ENCODE results near the gene ARFGEF3. TPM values are rescaled to one million over a fixed set of nuclear protein-coding genes. Genes with fewer than 3 reads are reported as not detected.
"Not testable (repeated sequence)": the region's sequence is repeated elsewhere in the genome, so short reads cannot be mapped to it uniquely, and the experiment has no call there.

Gene ARFGEF3
- total and polyA plus RNA-seq, 7 donors: 1.5 to 5.2 (median 3.5) TPM

DNA sequence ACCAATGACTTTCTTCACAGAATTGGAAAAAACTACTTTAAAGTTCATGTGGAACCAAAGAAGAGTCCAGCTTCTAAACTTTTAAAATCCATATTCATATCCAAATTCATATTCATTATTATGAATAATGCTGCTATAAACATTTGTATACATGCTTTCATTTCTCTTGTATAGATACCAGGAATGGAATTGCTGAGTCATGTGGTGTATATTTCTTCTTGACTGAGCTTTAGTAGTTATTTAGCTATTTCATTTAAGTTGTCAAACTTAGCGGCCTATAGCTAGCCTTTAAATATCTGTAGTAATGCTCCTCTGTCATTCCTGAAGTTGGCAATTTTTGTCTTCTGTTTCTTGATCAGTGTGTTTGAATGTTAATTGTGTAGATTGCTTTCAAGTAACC lies 196.2 kb downstream of the ARFGEF3 start:
- Histone ChIP-seq H3K4me3 (no peak overlapping the region), H3K27ac (no peak overlapping the region), H3K4me1 (no peaks in the 10 kb centered on the region), H3K9me3 (no peaks in the 10 kb centered on the region), H3K36me3 (no peaks in the 10 kb centered on the region), H3K27me3 (no peaks in the 10 kb centered on the region)
- no peak for DNase-seq
- TF ChIP-seq EP300 (IDR thresholded peaks at IDR 0.05) (no peak), POLR2AphosphoS5 (IDR thresholded peaks at IDR 0.05) (no peak), POLR2A (IDR thresholded peaks at IDR 0.05) (no peak)
- TF ChIP-seq, protein P1, sequence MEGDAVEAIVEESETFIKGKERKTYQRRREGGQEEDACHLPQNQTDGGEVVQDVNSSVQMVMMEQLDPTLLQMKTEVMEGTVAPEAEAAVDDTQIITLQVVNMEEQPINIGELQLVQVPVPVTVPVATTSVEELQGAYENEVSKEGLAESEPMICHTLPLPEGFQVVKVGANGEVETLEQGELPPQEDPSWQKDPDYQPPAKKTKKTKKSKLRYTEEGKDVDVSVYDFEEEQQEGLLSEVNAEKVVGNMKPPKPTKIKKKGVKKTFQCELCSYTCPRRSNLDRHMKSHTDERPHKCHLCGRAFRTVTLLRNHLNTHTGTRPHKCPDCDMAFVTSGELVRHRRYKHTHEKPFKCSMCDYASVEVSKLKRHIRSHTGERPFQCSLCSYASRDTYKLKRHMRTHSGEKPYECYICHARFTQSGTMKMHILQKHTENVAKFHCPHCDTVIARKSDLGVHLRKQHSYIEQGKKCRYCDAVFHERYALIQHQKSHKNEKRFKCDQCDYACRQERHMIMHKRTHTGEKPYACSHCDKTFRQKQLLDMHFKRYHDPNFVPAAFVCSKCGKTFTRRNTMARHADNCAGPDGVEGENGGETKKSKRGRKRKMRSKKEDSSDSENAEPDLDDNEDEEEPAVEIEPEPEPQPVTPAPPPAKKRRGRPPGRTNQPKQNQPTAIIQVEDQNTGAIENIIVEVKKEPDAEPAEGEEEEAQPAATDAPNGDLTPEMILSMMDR (IDR thresholded peaks at IDR 0.05): no peak
- intact Hi-C loops (cut with DNase I): no loop called here
- 91 to 100% methylated on average over 1 of the region's 1 CpG for WGBS, 2 donors

DNA sequence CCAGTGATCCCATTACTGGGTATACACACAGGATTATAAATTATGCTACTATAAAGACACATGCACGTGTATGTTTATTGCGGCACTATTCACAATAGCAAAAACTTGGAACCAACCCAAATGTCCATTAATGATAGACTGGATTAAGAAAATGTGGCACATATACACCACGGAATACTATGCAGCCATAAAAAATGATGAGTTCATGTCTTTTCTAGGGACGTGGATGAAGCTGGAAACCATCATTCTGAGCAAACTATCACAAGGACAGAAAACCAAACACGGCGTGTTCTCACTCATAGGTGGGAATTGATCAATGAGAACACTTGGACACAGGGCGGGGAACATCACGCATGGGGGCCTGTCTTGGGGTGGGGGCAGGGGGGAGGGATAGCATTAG lies 206.9 kb downstream of the ARFGEF3 start:
- DNase-seq; H3K27ac ChIP-seq; H3K4me3 ChIP-seq; H3K9me3 ChIP-seq; H3K4me1 ChIP-seq; intact Hi-C loops (cut with DNase I); H3K36me3 ChIP-seq; H3K27me3 ChIP-seq: not testable (repeated sequence)
- WGBS, 2 donors: 86 to 92% methylated on average over 8 of the region's 8 CpGs

DNA sequence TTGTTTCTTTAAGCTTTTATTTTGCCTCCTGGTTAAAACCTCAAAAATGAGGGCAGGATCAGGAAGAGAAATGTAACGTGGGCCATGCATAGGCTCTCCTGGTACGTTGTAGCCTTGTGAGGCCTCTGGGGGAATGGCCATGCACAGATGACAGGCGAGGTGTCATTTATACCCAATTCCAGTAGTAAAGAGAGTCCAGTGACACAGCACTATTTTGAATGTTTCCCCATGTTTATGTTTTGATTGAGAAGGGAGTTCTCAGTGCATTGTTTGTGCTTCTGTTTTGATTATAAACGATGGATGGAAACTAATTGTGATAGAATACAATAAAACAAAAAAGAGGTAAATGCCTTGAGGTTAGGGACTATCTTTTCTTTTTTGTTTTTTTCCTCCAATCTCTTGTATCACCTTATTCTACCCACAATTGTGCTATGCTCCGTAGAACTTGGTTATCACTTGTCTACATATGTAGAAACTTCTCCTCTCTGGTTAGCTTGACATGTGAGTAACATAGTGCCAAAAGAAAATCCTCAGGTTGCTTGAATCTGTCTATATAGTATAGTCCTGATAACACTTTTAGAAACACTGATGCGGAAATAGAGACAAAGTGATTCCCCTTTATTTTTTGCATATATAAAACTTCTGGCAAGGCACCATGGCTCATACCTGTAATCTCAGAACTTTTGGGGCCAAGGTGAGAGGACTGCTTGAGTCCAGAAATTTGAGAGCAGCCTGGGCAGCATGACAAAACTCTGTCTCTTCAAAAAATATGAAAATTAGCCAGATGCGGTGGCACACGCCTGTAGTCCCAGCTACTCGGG lies 209.1 kb downstream of the ARFGEF3 start:
- no peaks in the 10 kb centered on the region for H3K36me3 ChIP-seq
- TF ChIP-seq POLR2A (IDR thresholded peaks at IDR 0.05) (no peak), EP300 (IDR thresholded peaks at IDR 0.05) (no peak), POLR2AphosphoS5 (IDR thresholded peaks at IDR 0.05) (no peak)
- TF ChIP-seq, protein P1 (IDR thresholded peaks at IDR 0.05): no peak
- intact Hi-C loops (cut with DNase I): no loop called here
- no peak overlapping the region for H3K27ac ChIP-seq
- no peaks in the 10 kb centered on the region for H3K4me1 ChIP-seq
- no peaks in the 10 kb centered on the region for H3K27me3 ChIP-seq
- no peak overlapping the region for H3K4me3 ChIP-seq
- no peaks in the 10 kb centered on the region for H3K9me3 ChIP-seq
- DNase-seq: no peak
- 79 to 84% methylated on average over 9 of the region's 9 CpGs for WGBS, 2 donors

DNA sequence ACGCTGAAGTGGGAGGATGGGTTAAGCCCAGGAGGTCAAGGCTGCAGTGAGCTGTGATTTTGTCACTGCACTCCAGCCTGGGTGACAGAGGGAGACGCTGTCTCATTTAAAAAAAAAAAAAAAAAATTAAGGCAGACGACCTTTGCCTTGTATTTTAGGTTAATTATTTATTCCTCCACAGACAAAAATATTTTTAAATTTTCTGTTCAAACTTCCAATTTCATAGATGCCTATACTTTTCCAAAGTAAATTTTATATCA lies 209.6 kb downstream of the ARFGEF3 start:
- no peaks in the 10 kb centered on the region for H3K9me3 ChIP-seq
- intact Hi-C loops (cut with DNase I): no loop called here
- H3K36me3 ChIP-seq: no peaks in the 10 kb centered on the region
- no peak overlapping the region for H3K27ac ChIP-seq
- TF ChIP-seq POLR2AphosphoS5 (IDR thresholded peaks at IDR 0.05) (no peak), POLR2A (IDR thresholded peaks at IDR 0.05) (no peak), EP300 (IDR thresholded peaks at IDR 0.05) (no peak)
- TF ChIP-seq, protein P1 (IDR thresholded peaks at IDR 0.05): no peak
- WGBS, 2 donors: 39 to 70% methylated on average over 3 of the region's 3 CpGs
- H3K4me3 ChIP-seq: no peak overlapping the region
- H3K4me1 ChIP-seq: no peaks in the 10 kb centered on the region
- DNase-seq: no peak
- H3K27me3 ChIP-seq: no peaks in the 10 kb centered on the region

DNA sequence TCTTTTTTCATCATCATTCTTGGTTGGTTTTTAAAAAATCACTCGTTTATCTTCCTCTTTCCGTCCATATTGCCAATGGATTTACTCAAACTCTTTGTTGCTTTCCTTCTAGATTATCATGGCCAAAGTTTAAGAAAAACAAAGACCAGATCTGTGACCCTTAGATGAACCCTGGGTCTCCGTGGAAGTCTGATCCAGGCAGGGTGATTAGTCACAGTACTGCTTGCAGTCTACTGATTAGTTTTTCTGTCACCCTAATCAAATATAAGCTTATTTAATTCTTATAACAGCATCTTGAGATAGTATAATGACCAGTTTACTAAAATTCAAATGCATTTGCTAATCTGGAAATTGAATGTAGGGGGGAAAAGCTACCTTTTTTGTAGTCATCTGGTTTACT lies 210.0 kb downstream of the ARFGEF3 start:
- no peaks in the 10 kb centered on the region for H3K36me3 ChIP-seq
- TF ChIP-seq, protein P1 (IDR thresholded peaks at IDR 0.05): no peak
- no peak for TF ChIP-seq EP300 (IDR thresholded peaks at IDR 0.05)
- TF ChIP-seq POLR2A (IDR thresholded peaks at IDR 0.05): no peak
- TF ChIP-seq POLR2AphosphoS5 (IDR thresholded peaks at IDR 0.05): no peak
- no peaks in the 10 kb centered on the region for H3K9me3 ChIP-seq
- WGBS, 2 donors: 25 to 54% methylated on average over 3 of the region's 3 CpGs
- intact Hi-C loops (cut with DNase I): no loop called here
- no peak overlapping the region for H3K27ac ChIP-seq
- H3K27me3 ChIP-seq: no peaks in the 10 kb centered on the region
- H3K4me3 ChIP-seq: no peak overlapping the region
- no peaks in the 10 kb centered on the region for H3K4me1 ChIP-seq
- DNase-seq: no peak
